ENCODE results near the gene FUBP3. TPM values are rescaled to one million over a fixed set of nuclear protein-coding genes. Genes with fewer than 3 reads are reported as not detected.

Gene FUBP3, protein sequence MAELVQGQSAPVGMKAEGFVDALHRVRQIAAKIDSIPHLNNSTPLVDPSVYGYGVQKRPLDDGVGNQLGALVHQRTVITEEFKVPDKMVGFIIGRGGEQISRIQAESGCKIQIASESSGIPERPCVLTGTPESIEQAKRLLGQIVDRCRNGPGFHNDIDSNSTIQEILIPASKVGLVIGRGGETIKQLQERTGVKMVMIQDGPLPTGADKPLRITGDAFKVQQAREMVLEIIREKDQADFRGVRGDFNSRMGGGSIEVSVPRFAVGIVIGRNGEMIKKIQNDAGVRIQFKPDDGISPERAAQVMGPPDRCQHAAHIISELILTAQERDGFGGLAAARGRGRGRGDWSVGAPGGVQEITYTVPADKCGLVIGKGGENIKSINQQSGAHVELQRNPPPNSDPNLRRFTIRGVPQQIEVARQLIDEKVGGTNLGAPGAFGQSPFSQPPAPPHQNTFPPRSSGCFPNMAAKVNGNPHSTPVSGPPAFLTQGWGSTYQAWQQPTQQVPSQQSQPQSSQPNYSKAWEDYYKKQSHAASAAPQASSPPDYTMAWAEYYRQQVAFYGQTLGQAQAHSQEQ
- 10 to 100 TPM; 14.3 to 34.2 (median 16.3) TPM for polyA plus RNA-seq

DNA sequence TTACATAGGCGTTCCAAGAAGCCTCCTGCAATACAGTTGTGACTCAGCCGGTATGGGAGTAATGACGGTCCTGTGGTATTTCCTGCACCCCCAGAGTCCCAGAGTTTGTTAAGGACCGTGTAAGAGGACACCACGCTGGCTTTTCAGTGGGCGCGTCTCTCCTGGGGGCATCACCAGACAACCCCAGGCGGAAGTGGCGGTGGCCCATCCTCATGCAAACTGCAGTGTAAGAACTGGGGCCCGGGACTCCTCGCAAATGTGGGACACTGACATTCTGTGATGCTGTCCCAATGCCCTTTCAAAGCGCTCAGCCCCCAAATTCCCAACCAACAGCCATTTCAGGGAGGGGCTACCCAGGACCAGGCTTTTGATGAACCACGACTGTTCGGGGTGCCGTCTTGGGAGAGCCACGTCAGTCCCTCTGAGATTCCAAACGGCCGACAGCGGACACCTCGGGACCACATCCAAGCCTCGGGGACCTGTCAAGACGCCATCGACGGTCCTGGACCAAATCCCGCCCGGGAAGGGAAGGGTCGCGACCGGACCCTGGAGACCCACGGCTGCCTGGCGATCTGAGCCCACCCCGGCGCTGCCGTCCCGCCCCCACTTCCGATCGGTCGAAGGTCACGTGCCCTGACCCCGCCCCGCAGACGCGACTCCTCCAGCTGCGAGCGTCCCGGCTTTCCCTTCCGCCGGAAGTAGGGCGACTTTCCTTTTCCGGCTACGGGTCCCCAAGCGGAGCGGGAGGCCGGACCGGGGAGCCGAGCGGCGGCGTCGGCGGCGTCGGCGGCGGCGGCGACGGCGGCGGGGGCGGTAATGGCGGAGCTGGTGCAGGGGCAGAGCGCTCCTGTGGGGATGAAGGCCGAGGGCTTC, at the start of gene FUBP3:
FUBP3 (plus strand) TSS at position 713 of the 873 bp plus-strand sequence; CDS start at position 817, 104 bp downstream.
- H3K9me3 Mint-ChIP-seq: no peaks in the 10 kb centered on the region
- peak within 1 kb of the TSS; percentile 85 to 93 (median 92) for H3K27ac Mint-ChIP-seq
- H3K4me3 Mint-ChIP-seq: peak within 1 kb of the TSS; percentile 87 to 96 (median 93)
- peak; percentile 81 to 84 (median 81) for DNase-seq
- peaks cover 0 to 8% (median 2%) of the 10 kb centered on the region in 3 donors for H3K27me3 Mint-ChIP-seq (ENCODE audit: low read depth in 3 of 3)
- H3K36me3 Mint-ChIP-seq: no peaks in the 10 kb centered on the region
- H3K4me1 Mint-ChIP-seq: peaks cover 31 to 54% of the 10 kb centered on the region in 2 donors

DNA sequence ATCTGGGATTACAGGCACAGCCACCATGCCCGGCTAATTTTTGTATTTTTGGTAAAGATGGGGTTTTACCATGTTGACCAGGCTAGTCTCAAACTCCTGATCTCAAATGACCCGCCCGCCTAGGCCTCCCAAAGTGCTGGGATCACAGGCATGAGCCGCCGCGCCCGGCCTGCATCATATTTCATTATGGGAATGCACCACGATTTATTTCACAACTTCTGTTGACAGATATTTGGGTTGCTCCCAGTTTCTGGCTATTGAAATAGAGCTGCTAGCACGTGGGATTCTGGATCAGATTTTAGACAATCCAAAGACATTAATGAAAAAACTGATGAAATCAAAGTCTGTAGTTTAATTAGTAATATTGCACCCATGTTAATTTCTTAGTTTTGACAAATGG, 48.4 kb upstream of the FUBP3 start:
- peaks cover 0 to 1% (median 0%) of the 10 kb centered on the region in 6 donors for H3K9me3 Mint-ChIP-seq
- DNase-seq: no peak
- H3K4me1 Mint-ChIP-seq: no peaks in the 10 kb centered on the region
- H3K4me3 Mint-ChIP-seq: no peak overlapping the region
- peaks cover 5 to 10% (median 6%) of the 10 kb centered on the region in 3 donors for H3K27me3 Mint-ChIP-seq (ENCODE audit: low read depth in 3 of 3)
- no peak overlapping the region for H3K27ac Mint-ChIP-seq
- peaks cover 0 to 3% (median 0%) of the 10 kb centered on the region in 3 donors for H3K36me3 Mint-ChIP-seq

DNA sequence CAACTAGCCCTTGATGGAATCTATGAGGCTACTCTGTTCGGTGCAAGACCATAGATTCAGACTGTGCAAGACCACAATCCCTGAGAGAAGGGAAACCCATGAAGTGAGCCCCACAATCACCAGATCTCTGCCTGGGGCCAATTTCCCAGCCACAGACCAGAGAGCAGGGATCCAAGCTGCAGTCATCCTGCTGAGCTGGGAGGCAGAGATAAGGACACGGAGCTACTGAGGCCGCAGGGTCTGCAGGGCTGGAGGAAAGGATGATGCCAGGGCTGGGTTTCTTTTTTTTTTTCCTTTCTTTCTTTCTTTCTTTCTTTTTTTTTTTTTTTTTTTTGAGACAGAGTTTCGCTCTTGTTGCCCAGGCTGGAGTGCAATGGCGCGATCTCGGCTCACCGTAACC, 47.7 kb upstream of the FUBP3 start:
- peaks cover 5 to 12% (median 8%) of the 10 kb centered on the region in 3 donors for H3K27me3 Mint-ChIP-seq (ENCODE audit: low read depth in 3 of 3)
- no peaks in the 10 kb centered on the region for H3K4me1 Mint-ChIP-seq

DNA sequence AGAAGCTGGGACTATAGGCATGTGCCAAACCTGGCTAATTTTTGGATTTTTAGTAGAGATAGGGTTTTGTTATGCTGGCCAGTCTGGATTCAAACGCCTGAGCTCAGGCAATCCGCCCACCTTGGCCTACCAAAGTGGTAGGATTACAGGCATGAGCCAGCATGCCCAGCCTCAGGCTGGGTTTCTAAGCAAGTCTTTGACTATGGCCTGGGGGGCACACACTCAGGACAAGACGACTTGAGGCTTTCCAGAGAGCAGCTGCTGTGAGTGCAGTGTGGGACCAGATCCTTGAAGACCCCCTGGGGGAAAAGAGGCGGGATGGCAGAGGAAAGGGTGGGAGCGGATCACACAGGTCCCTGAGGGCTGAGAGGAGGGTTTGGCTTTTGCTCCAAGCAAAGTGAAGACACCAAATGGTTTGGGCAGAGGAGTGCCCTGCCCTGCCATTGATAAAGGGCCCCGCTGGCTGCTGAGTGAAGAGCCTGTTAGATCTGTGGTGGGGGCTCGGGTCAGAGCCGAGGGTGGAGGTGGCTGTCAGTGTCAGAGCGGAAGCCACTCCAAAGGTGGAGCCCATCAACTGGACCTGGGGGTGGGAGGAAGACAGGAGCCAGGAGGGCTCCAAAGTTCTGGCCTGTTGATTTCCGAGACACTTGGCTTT, 46.8 kb upstream of the FUBP3 start:
- no peak overlapping the region for H3K4me3 Mint-ChIP-seq
- peaks cover 0 to 1% of the 10 kb centered on the region in 2 donors for H3K4me1 Mint-ChIP-seq
- H3K36me3 Mint-ChIP-seq: peaks cover 0 to 3% (median 0%) of the 10 kb centered on the region in 3 donors
- H3K27me3 Mint-ChIP-seq (ENCODE audit: low read depth in 3 of 3): peaks cover 5 to 15% (median 12%) of the 10 kb centered on the region in 3 donors
- H3K27ac Mint-ChIP-seq: no peak overlapping the region
- H3K9me3 Mint-ChIP-seq: peaks cover 0 to 1% (median 0%) of the 10 kb centered on the region in 6 donors
- no peak for DNase-seq

More for the DNA sequence above, 47.7 kb upstream of the FUBP3 start:
- Mint-ChIP-seq H3K9me3 (peaks cover 0 to 1% (median 0%) of the 10 kb centered on the region in 6 donors), H3K4me3 (no peak overlapping the region), H3K27ac (no peak overlapping the region), H3K36me3 (peaks cover 0 to 3% (median 0%) of the 10 kb centered on the region in 3 donors)
- no peak for DNase-seq

DNA sequence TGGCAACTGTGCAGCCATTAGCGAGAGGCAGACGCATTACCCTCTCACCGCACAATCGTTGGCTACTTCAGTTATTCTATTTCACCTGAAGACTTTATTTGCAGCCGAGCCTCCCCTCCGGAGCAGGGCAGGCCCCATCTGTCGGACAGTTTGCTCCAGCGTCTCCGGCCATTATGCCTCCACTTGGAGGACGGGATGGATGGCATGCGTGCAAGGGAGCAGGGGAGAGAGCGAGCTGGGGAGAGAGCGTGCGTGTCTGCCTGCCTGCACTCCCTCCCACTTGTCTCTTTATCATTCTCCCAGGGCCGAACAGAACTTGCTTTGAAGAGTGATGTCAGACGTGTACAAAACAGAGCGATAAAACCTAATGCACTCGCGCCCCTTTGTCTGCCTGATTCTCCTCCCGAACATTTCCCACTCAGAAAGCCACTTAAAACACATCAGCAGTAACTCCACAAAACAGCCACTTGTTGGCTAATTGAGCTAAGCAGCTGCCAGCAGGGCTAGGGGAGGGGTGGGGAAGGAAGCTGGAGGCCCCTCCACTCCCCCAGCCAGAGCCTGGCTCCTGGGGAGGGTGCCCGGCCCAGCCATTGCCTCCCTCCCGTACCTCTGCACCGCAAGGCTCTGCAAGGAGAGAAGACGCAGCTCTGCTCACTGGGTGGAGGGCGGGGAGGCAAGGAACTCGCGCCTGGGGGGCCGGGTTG, 43.4 kb upstream of the FUBP3 start:
- Mint-ChIP-seq H3K4me1 (peaks cover 0 to 7% of the 10 kb centered on the region in 2 donors), H3K27me3 (ENCODE audit: low read depth in 3 of 3) (peaks cover 14 to 31% (median 24%) of the 10 kb centered on the region in 3 donors), H3K4me3 (no peak overlapping the region), H3K9me3 (peaks cover 0 to 1% (median 0%) of the 10 kb centered on the region in 6 donors), H3K36me3 (peaks cover 0 to 3% (median 0%) of the 10 kb centered on the region in 3 donors), H3K27ac (no peak overlapping the region)
- no peak for DNase-seq

DNA sequence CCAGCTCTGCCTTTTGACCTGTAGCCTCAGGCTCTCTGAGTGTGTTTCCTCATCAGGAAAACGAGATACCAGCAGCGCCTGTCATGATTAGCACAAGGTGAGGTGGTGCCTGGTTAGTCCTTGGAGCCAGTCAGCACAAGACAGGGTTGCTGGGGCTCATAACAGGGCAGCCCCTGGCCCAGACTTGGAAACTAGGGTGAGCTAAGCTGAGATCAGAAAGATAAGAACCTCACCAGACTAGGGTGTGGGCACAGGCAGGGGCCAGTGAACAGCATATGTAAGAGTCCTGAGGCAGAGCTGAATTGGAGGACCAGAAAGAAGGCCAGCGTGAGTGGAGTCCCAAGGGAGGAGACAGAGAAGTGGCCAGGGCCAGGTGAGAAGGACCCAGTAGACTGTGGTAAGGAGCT, 42.7 kb upstream of the FUBP3 start:
- H3K27ac Mint-ChIP-seq: no peak overlapping the region
- no peak overlapping the region for H3K4me3 Mint-ChIP-seq
- peaks cover 0 to 3% (median 0%) of the 10 kb centered on the region in 3 donors for H3K36me3 Mint-ChIP-seq
- DNase-seq: no peak
- peaks cover 14 to 31% (median 20%) of the 10 kb centered on the region in 3 donors for H3K27me3 Mint-ChIP-seq (ENCODE audit: low read depth in 3 of 3)
- H3K4me1 Mint-ChIP-seq: peaks cover 0 to 7% of the 10 kb centered on the region in 2 donors
- peaks cover 0 to 1% (median 0%) of the 10 kb centered on the region in 6 donors for H3K9me3 Mint-ChIP-seq

DNA sequence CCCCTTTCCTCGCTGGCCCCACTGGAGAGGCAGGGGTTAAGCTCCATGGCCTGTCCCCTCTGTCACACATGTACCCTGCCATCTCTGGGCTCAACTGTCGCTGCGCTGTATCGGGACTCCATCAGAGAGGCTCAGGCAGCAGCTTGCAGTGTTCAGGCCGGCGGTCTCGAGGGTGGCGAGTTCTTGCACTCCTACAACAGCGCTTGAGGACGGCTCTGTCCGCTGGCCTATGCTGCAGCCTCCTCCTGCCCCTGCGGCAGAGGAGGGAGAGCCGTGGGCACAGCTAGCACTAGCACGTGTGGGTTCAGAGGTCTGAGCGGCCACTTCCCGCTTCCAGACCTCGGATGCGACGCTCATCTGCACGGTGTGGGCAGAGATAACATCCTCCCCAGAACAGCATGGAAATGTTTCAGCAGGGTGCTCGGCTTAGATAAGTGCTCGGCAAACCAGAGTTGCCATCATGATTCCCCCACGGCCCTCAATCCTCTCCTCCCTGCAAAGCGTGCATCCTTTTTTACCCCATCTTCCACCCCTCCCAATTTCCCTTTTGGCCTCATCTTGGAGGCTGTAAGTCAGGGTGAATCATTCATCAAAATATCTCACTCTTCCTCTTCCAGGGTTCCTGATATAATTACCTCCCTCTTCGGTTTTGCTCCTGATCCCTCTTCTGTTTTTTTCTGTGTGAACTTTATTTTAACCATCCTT, 41.9 kb upstream of the FUBP3 start:
- H3K4me1 Mint-ChIP-seq: peaks cover 0 to 7% of the 10 kb centered on the region in 2 donors
- H3K36me3 Mint-ChIP-seq: peaks cover 0 to 3% (median 0%) of the 10 kb centered on the region in 3 donors
- H3K4me3 Mint-ChIP-seq: no peak overlapping the region
- no peak overlapping the region for H3K27ac Mint-ChIP-seq
- DNase-seq: no peak
- peaks cover 14 to 28% (median 20%) of the 10 kb centered on the region in 3 donors for H3K27me3 Mint-ChIP-seq (ENCODE audit: low read depth in 3 of 3)
- H3K9me3 Mint-ChIP-seq: peaks cover 0 to 1% (median 0%) of the 10 kb centered on the region in 6 donors

DNA sequence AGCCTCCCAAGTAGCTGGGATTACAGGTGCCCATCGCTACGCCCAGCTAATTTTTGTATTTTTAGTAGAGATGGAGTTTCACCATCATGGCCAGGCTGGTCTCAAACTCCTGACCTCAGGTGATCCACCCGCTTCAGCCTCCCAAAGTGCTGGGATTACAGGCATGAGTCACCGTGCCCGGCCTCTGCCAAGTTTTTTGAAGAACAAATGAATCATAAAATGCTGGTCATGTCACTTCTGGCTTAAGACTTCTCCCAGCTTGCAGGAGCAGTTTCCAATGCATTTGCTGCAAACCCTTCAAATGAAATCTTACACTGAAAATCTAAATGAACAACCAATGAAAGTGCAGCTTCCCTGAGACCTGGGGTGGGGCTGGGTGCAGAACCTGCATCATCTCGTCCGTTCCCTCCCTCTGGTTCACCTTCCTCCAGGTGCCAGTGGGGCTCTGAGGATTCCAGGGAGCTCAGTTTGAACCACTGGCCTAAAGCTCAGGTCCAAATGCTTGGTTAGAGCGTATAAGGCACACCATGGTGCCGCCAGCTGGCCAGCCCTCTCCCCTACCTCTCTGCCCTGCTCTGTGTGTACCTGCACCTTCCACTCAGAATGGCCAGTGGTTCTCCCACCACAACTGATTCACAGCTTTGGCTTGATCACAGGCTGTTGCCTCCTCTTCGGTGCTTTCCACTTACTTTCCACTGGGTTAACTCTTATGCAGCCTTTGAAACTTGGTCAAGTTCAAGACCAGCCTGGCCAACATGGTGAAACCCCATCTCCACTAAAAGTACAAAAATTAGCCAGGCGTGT, 39.8 kb upstream of the FUBP3 start:
- Mint-ChIP-seq H3K27ac (no peak overlapping the region), H3K9me3 (peaks cover 0 to 1% (median 0%) of the 10 kb centered on the region in 6 donors), H3K4me1 (peaks cover 0 to 7% of the 10 kb centered on the region in 2 donors), H3K36me3 (peaks cover 0 to 1% (median 0%) of the 10 kb centered on the region in 3 donors), H3K27me3 (ENCODE audit: low read depth in 3 of 3) (peaks cover 11 to 32% (median 27%) of the 10 kb centered on the region in 3 donors), H3K4me3 (no peak overlapping the region)
- DNase-seq: no peak

DNA sequence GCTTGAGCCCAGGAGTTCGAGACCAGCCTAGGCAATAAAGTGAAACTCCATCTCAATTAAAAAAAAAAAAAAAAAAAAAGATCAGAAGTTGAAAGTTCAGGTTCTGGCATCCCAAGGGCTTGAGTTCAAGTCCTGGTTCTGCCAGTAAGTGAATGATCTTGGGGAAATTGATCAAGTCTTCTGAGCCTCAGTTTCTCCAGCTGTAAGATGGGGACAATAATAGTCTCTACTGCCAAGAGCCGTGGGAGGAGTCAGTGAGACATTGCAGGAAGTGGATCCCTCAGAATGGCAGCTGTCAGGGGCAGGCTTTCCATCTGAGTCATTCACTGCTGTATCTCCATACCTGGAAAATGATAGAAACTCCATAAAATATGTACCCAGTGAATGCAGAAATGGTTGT, 37.8 kb upstream of the FUBP3 start:
- no peak overlapping the region for H3K4me3 Mint-ChIP-seq
- H3K27ac Mint-ChIP-seq: no peak overlapping the region
- no peaks in the 10 kb centered on the region for H3K36me3 Mint-ChIP-seq
- DNase-seq: no peak
- peaks cover 11 to 27% (median 26%) of the 10 kb centered on the region in 3 donors for H3K27me3 Mint-ChIP-seq (ENCODE audit: low read depth in 3 of 3)
- no peaks in the 10 kb centered on the region for H3K9me3 Mint-ChIP-seq
- peaks cover 0 to 7% of the 10 kb centered on the region in 2 donors for H3K4me1 Mint-ChIP-seq

DNA sequence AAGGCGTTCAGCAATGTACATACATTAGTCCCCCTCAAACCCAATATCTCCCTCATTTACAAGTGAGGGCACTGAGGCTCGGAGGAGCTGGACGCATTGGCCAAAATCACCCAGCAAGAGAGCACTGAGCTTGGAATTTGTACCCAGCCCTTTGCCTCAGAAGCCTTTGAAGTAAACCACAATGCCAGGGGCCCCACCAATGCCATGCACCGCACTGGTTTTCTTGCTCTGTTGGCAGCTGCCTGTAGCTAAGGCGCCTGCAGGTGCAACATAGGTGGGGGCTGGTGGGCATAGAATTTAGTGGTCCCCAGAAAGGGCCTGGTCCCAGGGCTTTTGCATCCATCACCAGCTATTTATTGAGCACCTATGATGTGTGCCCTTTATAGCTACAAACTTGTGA, 37.3 kb upstream of the FUBP3 start:
- Mint-ChIP-seq H3K36me3 (no peaks in the 10 kb centered on the region), H3K4me3 (no peak overlapping the region)

DNA sequence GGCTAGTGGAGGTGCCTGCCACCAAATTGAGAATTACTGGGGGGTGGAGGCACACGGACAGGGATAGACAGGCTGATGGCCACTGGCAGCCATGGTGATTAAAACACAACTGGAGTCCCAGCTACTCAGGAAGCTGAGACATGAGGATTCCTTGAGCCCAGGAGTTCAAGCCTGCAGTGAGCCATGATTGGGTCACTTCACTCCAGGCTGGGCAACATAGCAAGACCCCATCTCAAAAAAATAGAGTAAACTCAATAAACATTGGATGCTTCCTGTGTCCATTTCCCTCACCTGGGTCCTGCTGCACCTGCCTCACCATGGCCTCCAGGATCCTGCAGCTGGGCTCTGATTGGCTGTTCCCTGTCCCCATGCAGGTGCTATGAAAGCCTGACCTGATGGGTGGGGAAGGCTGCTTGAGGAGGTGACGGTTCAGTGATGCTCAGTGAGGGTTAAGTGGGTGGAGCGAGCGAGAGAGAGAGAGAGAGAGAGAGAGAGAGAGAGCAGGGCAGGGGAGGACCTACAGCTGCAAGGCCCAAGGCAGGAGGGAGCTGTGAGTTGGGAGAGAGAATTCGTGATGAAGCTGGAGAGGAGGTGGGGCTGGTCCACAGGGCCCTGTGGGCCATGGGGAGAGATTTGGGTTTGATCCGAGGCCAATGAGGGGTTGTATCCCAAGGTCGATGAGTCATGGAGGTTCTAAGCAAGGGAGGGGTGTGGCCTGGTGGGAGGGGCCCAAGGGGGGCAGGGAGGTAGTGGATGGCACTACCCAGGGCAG, 36.7 kb upstream of the FUBP3 start:
- Mint-ChIP-seq H3K9me3 (no peaks in the 10 kb centered on the region), H3K27ac (no peak overlapping the region), H3K36me3 (no peaks in the 10 kb centered on the region), H3K27me3 (ENCODE audit: low read depth in 3 of 3) (peaks cover 11 to 23% (median 21%) of the 10 kb centered on the region in 3 donors), H3K4me1 (peaks cover 0 to 5% of the 10 kb centered on the region in 2 donors), H3K4me3 (no peak overlapping the region)
- DNase-seq: no peak

More for the DNA sequence above, 37.3 kb upstream of the FUBP3 start:
- H3K4me1 Mint-ChIP-seq: peaks cover 0 to 7% of the 10 kb centered on the region in 2 donors
- H3K27ac Mint-ChIP-seq: no peak overlapping the region
- DNase-seq: no peak
- no peaks in the 10 kb centered on the region for H3K9me3 Mint-ChIP-seq
- peaks cover 11 to 23% (median 22%) of the 10 kb centered on the region in 3 donors for H3K27me3 Mint-ChIP-seq (ENCODE audit: low read depth in 3 of 3)
